Endothelial cell of umbilical vein (primary cell): ENCODE data around the gene SHISA7. TPM values are rescaled to one million over a fixed set of nuclear protein-coding genes. Genes with fewer than 3 reads are reported as not detected.

Experiments
- BruUV-seq: library from RNA; stranded (reverse); fragments of 400-500 nt; replicated peaks from 2 replicates; lab custom pipeline; 2021; lab: Mats Ljungman, UMichigan
- CTCF ChIA-PET: fragments of 300-600, 350-600 bp; sonication (Branson Sonifier 250); formaldehyde crosslinking; loops from one replicate; lab custom pipeline; 2021; ENCODE audit warnings: antibody characterized with exemption, inconsistent platforms; lab: Charles Lee
- POLR2A ChIA-PET: fragments of 300-600, 350-600 bp; sonication (Branson Sonifier 250); formaldehyde crosslinking; loops from one replicate; lab custom pipeline; 2021; ENCODE audit warnings: antibody characterized with exemption, inconsistent platforms; lab: Charles Lee
- DNase-seq: peaks from one replicate; pipeline ENCODE4 v3.0.0-alpha.2; 2011; ENCODE audit warnings: low read depth, low spot score
- FAIRE-seq: peaks from 2 replicates; lab custom pipeline; 2011; peaks lifted over from hg19 to GRCh38; lab: Jason Lieb, UNC
- H2AFZ ChIP-seq: 2 replicates; pipeline ENCODE4 v1.6.0; 2012; ENCODE audit warnings: low read depth, low read length, control low read depth, inconsistent platforms
- H3K27ac ChIP-seq: 2 replicates; pipeline ENCODE4 v1.5.1; 2011; ENCODE audit warnings: low read depth, mild to moderate bottlenecking, control low read depth, low read length, moderate library complexity; ENCODE audit not compliant: insufficient read depth
- H3K27me3 ChIP-seq, 2 experiments: 2 replicates each; pipeline versions ENCODE4 v1.6.0 to v1.6.1; 2011; ENCODE audit warnings: low read length in 2 of 2, mixed read lengths in 1 of 2; ENCODE audit not compliant: control insufficient read depth in 2 of 2, insufficient read depth in 2 of 2
- H3K36me3 ChIP-seq, 2 experiments: 2 replicates in 1 of 2; 3 replicates in 1 of 2; pipeline ENCODE4 v1.5.1; 2011; ENCODE audit warnings: low read length in 2 of 2, mild to moderate bottlenecking in 1 of 2, moderate library complexity in 1 of 2; ENCODE audit not compliant: control insufficient read depth in 2 of 2, insufficient read depth in 2 of 2; ENCODE audit errors: extremely low read depth in 1 of 2
- H3K4me1 ChIP-seq: 3 replicates; pipeline ENCODE4 v1.5.1; 2011; ENCODE audit warnings: mild to moderate bottlenecking, low read length; ENCODE audit not compliant: control insufficient read depth, insufficient read depth; ENCODE audit errors: extremely low read depth
- H3K4me2 ChIP-seq: 2 replicates; pipeline ENCODE4 v1.6.1; 2011; ENCODE audit warnings: low read length, control low read depth, mixed read lengths; ENCODE audit not compliant: insufficient read depth
- H3K4me3 ChIP-seq, 3 experiments: fragments of 200-600 bp in 1 of 3; sonication (generic), shearing (Covaris generic) in 1 of 3; replicated peaks in 1 of 3; 2 replicates each; pipeline ENCODE4 v1.5.1; 2011 to 2016; ENCODE audit warnings: control low read depth in 3 of 3, low read length in 3 of 3, mild to moderate bottlenecking in 2 of 3, inconsistent platforms in 1 of 3, low read depth in 1 of 3, moderate library complexity in 1 of 3; ENCODE audit not compliant: insufficient read depth in 1 of 3
- H3K79me2 ChIP-seq: 2 replicates; pipeline ENCODE4 v1.6.0; 2012; ENCODE audit warnings: low read length, inconsistent platforms; ENCODE audit not compliant: control insufficient read depth, insufficient read depth
- H3K9ac ChIP-seq: replicated peaks from 2 replicates; pipeline ENCODE3; 2011; ENCODE audit warnings: low read length, control low read depth; ENCODE audit not compliant: insufficient read depth; ENCODE audit errors: extremely low read depth
- H3K9me1 ChIP-seq: replicated peaks from 3 replicates; pipeline ENCODE4 v1.6.0; 2011; ENCODE audit warnings: mild to moderate bottlenecking, low read length; ENCODE audit not compliant: control insufficient read depth, insufficient read depth; ENCODE audit errors: extremely low read depth
- H3K9me3 ChIP-seq: replicated peaks from 2 replicates; pipeline ENCODE4 v1.5.1; 2012; ENCODE audit warnings: low read length, inconsistent platforms; ENCODE audit not compliant: control insufficient read depth, insufficient read depth
- H4K20me1 ChIP-seq: replicated peaks from 2 replicates; pipeline ENCODE3; 2011; ENCODE audit warnings: mild to moderate bottlenecking, low read length; ENCODE audit not compliant: control insufficient read depth, insufficient read depth; ENCODE audit errors: extremely low read depth
- EZH2 ChIP-seq: IDR thresholded peaks from 2 replicates; pipeline ENCODE4 v1.6.1; 2012; ENCODE audit warnings: borderline replicate concordance, low read depth, mild to moderate bottlenecking, moderate library complexity, low read length, inconsistent platforms; ENCODE audit not compliant: severe bottlenecking
- FOS ChIP-seq: IDR thresholded peaks from 2 replicates; pipeline ENCODE4 v1.6.1; 2011; ENCODE audit warnings: mild to moderate bottlenecking, low read length, moderate library complexity, borderline replicate concordance; ENCODE audit not compliant: insufficient read depth
- GATA2 ChIP-seq: IDR thresholded peaks from 2 replicates; pipeline ENCODE4 v1.7.0; 2011; ENCODE audit warnings: low read depth, mild to moderate bottlenecking, moderate library complexity, mixed read lengths, low read length; ENCODE audit not compliant: insufficient read length, insufficient read depth
- JUN ChIP-seq: IDR thresholded peaks from 2 replicates; pipeline ENCODE4 v1.6.1; 2011; ENCODE audit warnings: borderline replicate concordance, low read depth; ENCODE audit not compliant: insufficient read length, insufficient read depth
- MYC ChIP-seq: IDR thresholded peaks from one replicate; pipeline ENCODE4 v1.6.1; 2011; ENCODE audit warnings: mild to moderate bottlenecking, low read depth, low read length
- POLR2A ChIP-seq: IDR thresholded peaks from 2 replicates; pipeline ENCODE4 v1.6.1; 2012; ENCODE audit warnings: low read depth, mild to moderate bottlenecking, control low read depth, low read length
- POLR2AphosphoS5 ChIP-seq: IDR thresholded peaks from 2 replicates; pipeline ENCODE4 v1.6.1; 2012; ENCODE audit warnings: low read depth, mild to moderate bottlenecking, control low read depth, low read length, moderate library complexity; ENCODE audit not compliant: insufficient read depth
- dilution Hi-C: fragments of 300-500 bp; cut with MboI; formaldehyde crosslinking; loops from one replicate; pipeline ENCODE4 v1.15.0; 2019; ENCODE audit warnings: low sequenced_read_pairs; ENCODE audit not compliant: extremely low pct_ligation_motif_present
- intact Hi-C: fragments of 100-400 bp; cut with micrococcal nuclease; formaldehyde crosslinking; loops from one replicate; pipeline ENCODE4 v1.10.0; 2022
- polyA plus RNA-seq, 4 experiments: library from polyadenylated mRNA; depleted of rRNA in 3 of 4; stranded (reverse) in 3 of 4; unstranded in 1 of 4; fragments of >200 nt; gene quantifications; 2 replicates each; pipeline versions ENCODE4 v1.2.1 to v1.2.3, GENCODE V29; 2011 to 2012; ENCODE audit warnings: missing spikeins in 1 of 4
- total RNA-seq: library from RNA; stranded (reverse); gene quantifications from 2 replicates; pipeline ENCODE4 v1.2.3, GENCODE V29; 2021
- TF ChIP-seq, protein P1 (sequence below), 2 donors: IDR thresholded peaks; 1 replicate in 1 of 2; 2 replicates in 1 of 2; pipeline ENCODE4 v1.5.1; 2011; ENCODE audit warnings: low read length in 2 of 2, mild to moderate bottlenecking in 2 of 2, moderate library complexity in 2 of 2, control low read depth in 1 of 2, inconsistent platforms in 1 of 2, low read depth in 1 of 2; ENCODE audit not compliant: insufficient read depth in 1 of 2; ENCODE audit errors: extremely low read depth in 1 of 2
- TF ChIP-seq, protein P2 (sequence below): IDR thresholded peaks from 2 replicates; pipeline ENCODE4 v1.6.1; 2011; ENCODE audit not compliant: insufficient read depth, insufficient read length

Gene SHISA7
- total and polyA plus RNA-seq, 2 donors (not counting 3 experiments of a cell fraction or from before 2014, with no cell fraction given), result not detected

DNA sequence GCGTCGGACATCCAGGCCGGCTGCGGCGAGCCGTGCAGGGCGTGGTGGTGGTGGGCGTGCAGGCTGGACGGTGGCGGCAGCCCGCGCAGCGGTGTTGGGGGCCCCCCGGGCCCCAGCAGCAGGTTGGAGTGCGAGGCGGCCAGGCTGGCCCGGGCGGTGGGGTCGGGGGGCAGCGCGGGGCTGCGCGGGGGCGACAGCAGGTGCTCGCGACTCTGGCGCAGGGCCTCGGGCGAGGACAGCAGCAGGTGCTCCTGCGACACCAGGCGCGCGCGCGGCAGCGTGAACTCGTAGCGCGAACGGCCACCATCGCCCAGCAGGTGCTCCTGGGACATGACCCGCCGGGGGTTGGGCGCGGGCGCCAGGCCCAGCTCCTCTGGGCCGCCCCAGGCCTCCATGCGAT lies 9.8 kb downstream of the SHISA7 start:
- intact Hi-C loops (no loop called here), dilution Hi-C loops (no loop called here)
- Histone ChIP-seq H4K20me1 (no peaks in the 10 kb centered on the region), H3K9ac (no peak overlapping the region), H3K9me3 (no peaks in the 10 kb centered on the region), H2AFZ (no peak overlapping the region), H3K4me3 (no peak overlapping the region), H3K79me2 (no peaks in the 10 kb centered on the region), H3K27me3 (peaks cover 3% of the 10 kb centered on the region in 2 experiments), H3K36me3 (no peaks in the 10 kb centered on the region), H3K27ac (no peak overlapping the region), H3K9me1 (no peaks in the 10 kb centered on the region), H3K4me2 (no peak overlapping the region), H3K4me1 (no peaks in the 10 kb centered on the region)
- POLR2A ChIA-PET, result no interaction called here
- TF ChIP-seq GATA2 (no peak), EZH2 (no peak), JUN (no peak), POLR2AphosphoS5 (no peak), MYC (no peak), FOS (no peak), POLR2A (no peak)
- TF ChIP-seq, protein P1, sequence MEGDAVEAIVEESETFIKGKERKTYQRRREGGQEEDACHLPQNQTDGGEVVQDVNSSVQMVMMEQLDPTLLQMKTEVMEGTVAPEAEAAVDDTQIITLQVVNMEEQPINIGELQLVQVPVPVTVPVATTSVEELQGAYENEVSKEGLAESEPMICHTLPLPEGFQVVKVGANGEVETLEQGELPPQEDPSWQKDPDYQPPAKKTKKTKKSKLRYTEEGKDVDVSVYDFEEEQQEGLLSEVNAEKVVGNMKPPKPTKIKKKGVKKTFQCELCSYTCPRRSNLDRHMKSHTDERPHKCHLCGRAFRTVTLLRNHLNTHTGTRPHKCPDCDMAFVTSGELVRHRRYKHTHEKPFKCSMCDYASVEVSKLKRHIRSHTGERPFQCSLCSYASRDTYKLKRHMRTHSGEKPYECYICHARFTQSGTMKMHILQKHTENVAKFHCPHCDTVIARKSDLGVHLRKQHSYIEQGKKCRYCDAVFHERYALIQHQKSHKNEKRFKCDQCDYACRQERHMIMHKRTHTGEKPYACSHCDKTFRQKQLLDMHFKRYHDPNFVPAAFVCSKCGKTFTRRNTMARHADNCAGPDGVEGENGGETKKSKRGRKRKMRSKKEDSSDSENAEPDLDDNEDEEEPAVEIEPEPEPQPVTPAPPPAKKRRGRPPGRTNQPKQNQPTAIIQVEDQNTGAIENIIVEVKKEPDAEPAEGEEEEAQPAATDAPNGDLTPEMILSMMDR (IDR thresholded peaks at IDR 0.05; ENCODE audit: extremely low read depth in 1 of 2, insufficient read depth in 1 of 2, low read depth in 1 of 2, low read length in 2 of 2), result no peak
- TF ChIP-seq, protein P2, sequence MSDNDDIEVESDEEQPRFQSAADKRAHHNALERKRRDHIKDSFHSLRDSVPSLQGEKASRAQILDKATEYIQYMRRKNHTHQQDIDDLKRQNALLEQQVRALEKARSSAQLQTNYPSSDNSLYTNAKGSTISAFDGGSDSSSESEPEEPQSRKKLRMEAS, result no peak
- CTCF ChIA-PET, result no interaction called here
- BruUV-seq, result no TSS peak
- DNase-seq (no peak), FAIRE-seq (no peak)
